GM19455 (cell line): ENCODE measurements around the gene JMJD1C.
"Not testable (repeated sequence)": the region's sequence is repeated elsewhere in the genome, so short reads cannot be mapped to it uniquely, and the experiment has no call there.

ENCODE experiments used
- ATAC-seq: cut with Tn5 transposase; IDR thresholded peaks from one replicate; pipeline ENCODE4 v1.9.1; 2021; ENCODE audit not compliant: unreplicated experiment

Gene JMJD1C

GRCh38 chr10:63294781-63295180 lies 171.0 kb downstream of the JMJD1C start:
- no peak for ATAC-seq

GRCh38 chr10:63292847-63293246 lies 172.9 kb downstream of the JMJD1C start:
- not testable (repeated sequence) for ATAC-seq

- no peak for ATAC-seq
Observed at GRCh38 chr10:63288170-63288569, 177.6 kb downstream of the JMJD1C start.

- ATAC-seq: peak; percentile 78
Observed at GRCh38 chr10:63286754-63287264, 179.0 kb downstream of the JMJD1C start.

- peak; percentile 47 for ATAC-seq
Observed at GRCh38 chr10:63286340-63286739, 179.4 kb downstream of the JMJD1C start.

GRCh38 chr10:63283901-63284300 lies 181.9 kb downstream of the JMJD1C start:
- not testable (repeated sequence) for ATAC-seq

GRCh38 chr10:63283093-63283492 lies 182.7 kb downstream of the JMJD1C start:
- no peak for ATAC-seq

GRCh38 chr10:63281967-63282366 lies 183.8 kb downstream of the JMJD1C start:
- ATAC-seq: no peak

GRCh38 chr10:63280386-63280785 lies 185.4 kb downstream of the JMJD1C start:
- ATAC-seq: no peak

- no peak for ATAC-seq
Observed at GRCh38 chr10:63275094-63275493, 190.7 kb downstream of the JMJD1C start.

GRCh38 chr10:63273577-63273976 lies 192.2 kb downstream of the JMJD1C start:
- ATAC-seq: no peak

- peak; percentile 98 for ATAC-seq
Observed at GRCh38 chr10:63268798-63269503, 196.8 kb downstream of the JMJD1C start.

- ATAC-seq: no peak
Observed at GRCh38 chr10:63268149-63268797, 197.5 kb downstream of the JMJD1C start.

GRCh38 chr10:63267414-63268148 lies 198.2 kb downstream of the JMJD1C start:
- no peak for ATAC-seq

GRCh38 chr10:63266391-63267316 lies 199.1 kb downstream of the JMJD1C start:
- no peak for ATAC-seq

- no peak for ATAC-seq
Observed at GRCh38 chr10:63265683-63266235, 200.0 kb downstream of the JMJD1C start.

- ATAC-seq: no peak
Observed at GRCh38 chr10:63265222-63265617, 200.6 kb downstream of the JMJD1C start.

- ATAC-seq: no peak
Observed at GRCh38 chr10:63264617-63265221, 201.1 kb downstream of the JMJD1C start.

- ATAC-seq: no peak
Observed at GRCh38 chr10:63262430-63263073, 203.2 kb downstream of the JMJD1C start.
